GM12878 (cell line): ENCODE results near the gene XDH. TPM values are rescaled to one million over a fixed set of nuclear protein-coding genes. Genes with fewer than 3 reads are reported as not detected.
A peak's percentile ranks its signal among the peaks of the same experiment; 100 is the strongest.

ENCODE experiments used
- ATAC-seq: fragments of 200-7000 bp; cut with Tn5 transposase; 3 replicates; pipeline ENCODE4 v1.9.1; 2020; ENCODE audit warnings: mild to moderate bottlenecking, moderate library complexity
- BruUV-seq: library from RNA; stranded (reverse); fragments of 400-500 nt; replicated peaks from 2 replicates; lab custom pipeline; 2021; lab: Mats Ljungman, UMichigan
- CTCF ChIA-PET: fragments of 300-600 bp; sonication (Branson Sonifier 250); formaldehyde crosslinking; extraction: SDS; loops from one replicate; lab custom pipeline; 2021; ENCODE audit warnings: inconsistent platforms; lab: Yijun Ruan, JAX
- POLR2A ChIA-PET: fragments of 350-600 bp; formaldehyde crosslinking; extraction: SDS; loops from one replicate; lab custom pipeline; 2021; ENCODE audit warnings: inconsistent platforms; lab: Charles Lee
- RAD21 ChIA-PET: fragments of 300-600 bp; sonication (Branson Sonifier 250); formaldehyde crosslinking; loops from one replicate; lab custom pipeline; 2023; ENCODE audit warnings: antibody characterized with exemption; ENCODE audit not compliant: unreplicated experiment; lab: Charles Lee
- SMC1A ChIA-PET: fragments of 300-600 bp; sonication (Branson Sonifier 250); formaldehyde crosslinking; loops from one replicate; lab custom pipeline; 2023; ENCODE audit not compliant: unreplicated experiment, uncharacterized antibody; lab: Charles Lee
- DNase-seq: peaks from one replicate; pipeline ENCODE4 v3.0.0-alpha.2; 2011; ENCODE audit warnings: low read depth, low spot score
- FAIRE-seq: peaks from 3 replicates; lab custom pipeline; 2011; peaks lifted over from hg19 to GRCh38; lab: Jason Lieb, UNC
- H2AFZ ChIP-seq: 2 replicates; pipeline ENCODE4 v1.6.0; 2011; ENCODE audit warnings: low read depth, low read length, control low read depth; ENCODE audit not compliant: control insufficient read depth
- H3K27ac ChIP-seq: 2 replicates; pipeline ENCODE4 v1.5.1; 2011; ENCODE audit warnings: control low read depth; ENCODE audit not compliant: control insufficient read depth, insufficient read depth
- H3K27me3 ChIP-seq, 2 experiments: replicated peaks in 1 of 2; 2 replicates each; pipeline versions ENCODE4 v1.6.0 to v1.6.1; 2011; ENCODE audit warnings: low read length in 1 of 2; ENCODE audit not compliant: control insufficient read depth in 2 of 2, insufficient read depth in 2 of 2
- H3K36me3 ChIP-seq, 2 experiments: 2 replicates each; pipeline ENCODE4 v1.5.1; 2011; ENCODE audit warnings: low read length in 1 of 2; ENCODE audit not compliant: control insufficient read depth in 2 of 2, insufficient read depth in 2 of 2
- H3K4me1 ChIP-seq: 2 replicates; pipeline ENCODE4 v1.6.1; 2011; ENCODE audit warnings: mild to moderate bottlenecking, low read length, moderate library complexity, mixed read lengths; ENCODE audit not compliant: control insufficient read depth, insufficient read depth
- H3K4me2 ChIP-seq: 2 replicates; pipeline ENCODE4 v1.6.0; 2011; ENCODE audit warnings: control low read depth; ENCODE audit not compliant: control insufficient read depth, insufficient read depth
- H3K4me3 ChIP-seq: fragments of 200-600 bp; sonication (generic); 2 replicates; pipeline ENCODE4 v1.5.1; 2016
- H3K79me2 ChIP-seq: 2 replicates; pipeline ENCODE4 v1.6.0; 2011; ENCODE audit warnings: low read length; ENCODE audit not compliant: control insufficient read depth, insufficient read depth
- H3K9ac ChIP-seq: 2 replicates; pipeline ENCODE4 v1.8.0; 2011; ENCODE audit warnings: low read length, control low read depth, mixed read lengths; ENCODE audit not compliant: control insufficient read depth, insufficient read depth
- H3K9me3 ChIP-seq: replicated peaks from 3 replicates; pipeline ENCODE4 v1.5.1; 2011; ENCODE audit warnings: mild to moderate bottlenecking, low read length; ENCODE audit not compliant: control insufficient read depth, insufficient read depth
- H4K20me1 ChIP-seq: 2 replicates; pipeline ENCODE4 v1.6.0; 2011; ENCODE audit not compliant: control insufficient read depth, insufficient read depth
- EED ChIP-seq: sonication (generic); IDR thresholded peaks from 2 replicates; pipeline ENCODE4 v1.6.1; 2016; ENCODE audit warnings: antibody characterized with exemption, low read depth
- NR2C2 ChIP-seq: IDR thresholded peaks from 2 replicates; pipeline ENCODE4 v1.6.1; 2011; ENCODE audit warnings: borderline replicate concordance, low read depth; ENCODE audit not compliant: control insufficient read depth, insufficient read length
- SMC3 ChIP-seq: IDR thresholded peaks from 2 replicates; pipeline ENCODE4 v1.6.1; 2011; ENCODE audit warnings: low read length, improper control_type of control experiment, borderline replicate concordance
- ZBTB33 ChIP-seq: fragments of 450-650 bp; IDR thresholded peaks from 2 replicates; pipeline ENCODE4 v1.6.1; 2017; ENCODE audit warnings: mild to moderate bottlenecking
- WGBS: methylation state at CpG from one replicate; pipeline ENCODE4 v1.1.6; 2016; ENCODE audit warnings: low lambda C conversion rate; ENCODE audit not compliant: insufficient replicate concordance, insufficient coverage; ENCODE audit errors: missing lambda C conversion rate; 5-methylcytosine and 5-hydroxymethylcytosine counted together
- in situ Hi-C: fragments of 300-500 bp; cut with MboI; formaldehyde crosslinking; loops from 9 replicates; pipeline ENCODE4 v1.14.3; 2018; ENCODE audit warnings: mixed read lengths
- intact Hi-C: fragments of 100-400 bp; cut with micrococcal nuclease; formaldehyde crosslinking; loops from one replicate; pipeline ENCODE4 v1.14.2; 2022; ENCODE audit not compliant: unreplicated experiment
- polyA plus RNA-seq, 11 experiments: library from polyadenylated mRNA; depleted of rRNA in 4 of 11; unstranded in 6 of 11; stranded (reverse) in 5 of 11; fragments of >200 nt; fragmentation: Nextera tagmentation in 4 of 11; fragmentation: Illumina TruSeq in 1 of 11; extraction: Ambion mirVana in 4 of 11; extraction: Trizol in 1 of 11; gene quantifications; 1 replicate in 1 of 11; 2 replicates in 10 of 11; pipeline versions ENCODE4 v1.2.1 to v1.2.3, GENCODE V29; 2011 to 2016; ENCODE audit warnings: inconsistent platforms in 2 of 11, missing spikeins in 2 of 11, low read depth in 1 of 11
- total RNA-seq, 4 experiments: library from RNA; depleted of rRNA in 3 of 4; stranded (reverse); fragments of >200 nt in 3 of 4; fragmentation: Illumina TruSeq in 1 of 4; extraction: Trizol in 1 of 4; gene quantifications; 2 replicates each; pipeline versions ENCODE4 v1.2.1 to v1.2.3, GENCODE V29; 2013 to 2021
- TF ChIP-seq, protein P1 (sequence below): fragments of 450-650 bp; IDR thresholded peaks from 2 replicates; pipeline ENCODE4 v1.6.1; 2016; ENCODE audit warnings: mild to moderate bottlenecking, moderate library complexity, borderline replicate concordance
- TF ChIP-seq, protein P2 (sequence below), 3 experiments: IDR thresholded peaks in 2 of 3; conservative IDR thresholded peaks in 1 of 3; 2 replicates each; pipeline ENCODE4 v1.5.1; 2011; ENCODE audit warnings: low read depth in 3 of 3, low read length in 3 of 3, mild to moderate bottlenecking in 3 of 3, control low read depth in 2 of 3, moderate library complexity in 2 of 3, inconsistent platforms in 1 of 3, mixed read lengths in 1 of 3; ENCODE audit not compliant: control insufficient read depth in 2 of 3, insufficient read depth in 1 of 3; ENCODE audit errors: extremely low read depth in 1 of 3

XDH gene
- total and polyA plus RNA-seq, 10 of the 15 experiments (the other 5 are each of a cell fraction or from before 2014, with no cell fraction given): 0.01 TPM; not detected in 9

GRCh38 chr2:31413862-31414550 is 536 bp downstream of the XDH start:
- Histone ChIP-seq H3K9ac (no peak overlapping the region), H3K27me3 (no peaks in the 10 kb centered on the region), H3K4me1 (no peaks in the 10 kb centered on the region), H4K20me1 (no peaks in the 10 kb centered on the region), H2AFZ (no peak overlapping the region), H3K4me2 (no peak overlapping the region), H3K79me2 (no peaks in the 10 kb centered on the region), H3K36me3 (no peaks in the 10 kb centered on the region), H3K27ac (no peak overlapping the region), H3K4me3 (no peak overlapping the region), H3K9me3 (no peaks in the 10 kb centered on the region)
- intact Hi-C loops: loop anchor here (5.0 kb wide), 1 partner anchor 108 kb away; no protein-coding TSS in a partner anchor
- ChIA-PET SMC1A (interaction anchor here (1.3 kb wide), 1 partner anchor 109 kb away, joined by 5 read pairs; no protein-coding TSS in a partner anchor), RAD21 (no interaction called here), POLR2A (no interaction called here), CTCF (interaction anchor here (1.4 kb wide), 1 partner anchor 12 kb away, joined by 4 read pairs; no protein-coding TSS in a partner anchor)
- in situ Hi-C loops: no loop called here
- TF ChIP-seq EED: no peak
- TF ChIP-seq, protein P1, sequence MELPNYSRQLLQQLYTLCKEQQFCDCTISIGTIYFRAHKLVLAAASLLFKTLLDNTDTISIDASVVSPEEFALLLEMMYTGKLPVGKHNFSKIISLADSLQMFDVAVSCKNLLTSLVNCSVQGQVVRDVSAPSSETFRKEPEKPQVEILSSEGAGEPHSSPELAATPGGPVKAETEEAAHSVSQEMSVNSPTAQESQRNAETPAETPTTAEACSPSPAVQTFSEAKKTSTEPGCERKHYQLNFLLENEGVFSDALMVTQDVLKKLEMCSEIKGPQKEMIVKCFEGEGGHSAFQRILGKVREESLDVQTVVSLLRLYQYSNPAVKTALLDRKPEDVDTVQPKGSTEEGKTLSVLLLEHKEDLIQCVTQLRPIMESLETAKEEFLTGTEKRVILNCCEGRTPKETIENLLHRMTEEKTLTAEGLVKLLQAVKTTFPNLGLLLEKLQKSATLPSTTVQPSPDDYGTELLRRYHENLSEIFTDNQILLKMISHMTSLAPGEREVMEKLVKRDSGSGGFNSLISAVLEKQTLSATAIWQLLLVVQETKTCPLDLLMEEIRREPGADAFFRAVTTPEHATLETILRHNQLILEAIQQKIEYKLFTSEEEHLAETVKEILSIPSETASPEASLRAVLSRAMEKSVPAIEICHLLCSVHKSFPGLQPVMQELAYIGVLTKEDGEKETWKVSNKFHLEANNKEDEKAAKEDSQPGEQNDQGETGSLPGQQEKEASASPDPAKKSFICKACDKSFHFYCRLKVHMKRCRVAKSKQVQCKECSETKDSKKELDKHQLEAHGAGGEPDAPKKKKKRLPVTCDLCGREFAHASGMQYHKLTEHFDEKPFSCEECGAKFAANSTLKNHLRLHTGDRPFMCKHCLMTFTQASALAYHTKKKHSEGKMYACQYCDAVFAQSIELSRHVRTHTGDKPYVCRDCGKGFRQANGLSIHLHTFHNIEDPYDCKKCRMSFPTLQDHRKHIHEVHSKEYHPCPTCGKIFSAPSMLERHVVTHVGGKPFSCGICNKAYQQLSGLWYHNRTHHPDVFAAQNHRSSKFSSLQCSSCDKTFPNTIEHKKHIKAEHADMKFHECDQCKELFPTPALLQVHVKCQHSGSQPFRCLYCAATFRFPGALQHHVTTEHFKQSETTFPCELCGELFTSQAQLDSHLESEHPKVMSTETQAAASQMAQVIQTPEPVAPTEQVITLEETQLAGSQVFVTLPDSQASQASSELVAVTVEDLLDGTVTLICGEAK: no peak
- no peak for TF ChIP-seq NR2C2
- 0 out of 2 replicates have a peak, but pooled peaks have one; percentile 6 for TF ChIP-seq SMC3
- TF ChIP-seq, protein P2, sequence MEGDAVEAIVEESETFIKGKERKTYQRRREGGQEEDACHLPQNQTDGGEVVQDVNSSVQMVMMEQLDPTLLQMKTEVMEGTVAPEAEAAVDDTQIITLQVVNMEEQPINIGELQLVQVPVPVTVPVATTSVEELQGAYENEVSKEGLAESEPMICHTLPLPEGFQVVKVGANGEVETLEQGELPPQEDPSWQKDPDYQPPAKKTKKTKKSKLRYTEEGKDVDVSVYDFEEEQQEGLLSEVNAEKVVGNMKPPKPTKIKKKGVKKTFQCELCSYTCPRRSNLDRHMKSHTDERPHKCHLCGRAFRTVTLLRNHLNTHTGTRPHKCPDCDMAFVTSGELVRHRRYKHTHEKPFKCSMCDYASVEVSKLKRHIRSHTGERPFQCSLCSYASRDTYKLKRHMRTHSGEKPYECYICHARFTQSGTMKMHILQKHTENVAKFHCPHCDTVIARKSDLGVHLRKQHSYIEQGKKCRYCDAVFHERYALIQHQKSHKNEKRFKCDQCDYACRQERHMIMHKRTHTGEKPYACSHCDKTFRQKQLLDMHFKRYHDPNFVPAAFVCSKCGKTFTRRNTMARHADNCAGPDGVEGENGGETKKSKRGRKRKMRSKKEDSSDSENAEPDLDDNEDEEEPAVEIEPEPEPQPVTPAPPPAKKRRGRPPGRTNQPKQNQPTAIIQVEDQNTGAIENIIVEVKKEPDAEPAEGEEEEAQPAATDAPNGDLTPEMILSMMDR (IDR thresholded peaks at IDR 0.05 in 2 of 3, conservative IDR thresholded peaks at IDR 0.05 in 1 of 3; ENCODE audit: control insufficient read depth in 2 of 3, extremely low read depth in 1 of 3, insufficient read depth in 1 of 3, low read depth in 3 of 3, low read length in 3 of 3): peak in 1 of 3 experiments; percentile 35; a peak in 2 of 6 replicates
- TF ChIP-seq ZBTB33: no peak
- no TSS peak for BruUV-seq
- DNase-seq (no peak), FAIRE-seq (no peak), ATAC-seq (peak; percentile 81)
- 23% methylated on average over 5 of the region's 5 CpGs for WGBS
